GM19372 (cell line): Measurements from ENCODE around the gene PIGL.
"Not testable (repeated sequence)": the region's sequence is repeated elsewhere in the genome, so short reads cannot be mapped to it uniquely, and the experiment has no call there.

Experiments
- ATAC-seq: cut with Tn5 transposase; IDR thresholded peaks from one replicate; pipeline ENCODE4 v1.9.1; 2021; ENCODE audit warnings: mild to moderate bottlenecking, low read depth, moderate library complexity; ENCODE audit not compliant: unreplicated experiment

PIGL gene

DNA sequence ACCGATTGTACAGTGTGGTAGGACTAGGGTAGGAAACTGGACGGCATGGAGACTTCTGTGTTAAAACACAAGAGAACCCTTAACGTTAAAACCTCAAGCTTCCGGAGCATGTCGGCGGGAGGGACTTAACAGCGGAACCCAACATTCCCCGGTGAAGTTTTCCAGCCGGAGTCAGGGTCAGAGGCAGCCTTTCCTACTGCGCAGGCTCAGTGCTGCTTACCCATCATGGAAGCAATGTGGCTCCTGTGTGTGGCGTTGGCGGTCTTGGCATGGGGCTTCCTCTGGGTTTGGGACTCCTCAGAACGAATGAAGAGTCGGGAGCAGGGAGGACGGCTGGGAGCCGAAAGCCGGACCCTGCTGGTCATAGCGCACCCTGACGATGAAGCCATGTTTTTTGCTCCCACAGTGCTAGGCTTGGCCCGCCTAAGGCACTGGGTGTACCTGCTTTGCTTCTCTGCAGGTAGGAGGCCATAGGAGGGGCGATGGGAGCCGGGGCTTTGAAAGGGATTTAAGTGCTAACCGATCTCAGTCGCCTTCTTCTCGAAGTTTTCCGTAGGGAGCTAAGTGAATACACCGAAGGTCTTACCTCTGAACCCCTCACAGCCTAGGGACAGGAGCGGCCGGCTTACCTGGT, at the start of gene PIGL:
TSS of gene PIGL (plus strand) at position 209 of the 634 bp plus-strand sequence. CDS start at position 226, 17 bp downstream.
- peak; percentile 38 for ATAC-seq

DNA sequence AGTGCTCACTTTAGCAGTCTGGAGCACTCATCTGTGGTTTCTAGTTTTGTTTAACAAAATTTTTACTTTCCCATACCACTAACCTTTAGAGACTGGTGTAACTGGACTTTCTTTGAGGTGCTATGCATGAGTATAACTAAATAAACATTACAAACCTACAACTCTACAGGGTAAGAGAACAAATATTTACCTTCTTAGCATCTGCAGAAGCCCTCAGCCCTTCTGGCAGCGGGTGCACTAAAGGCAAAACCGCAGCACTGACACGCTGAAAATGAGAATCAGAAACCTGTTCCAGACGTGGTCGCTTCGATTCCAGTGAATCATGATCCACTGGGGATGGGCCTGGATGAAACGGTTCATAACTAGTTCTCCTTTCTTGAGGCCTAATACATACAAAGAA, 45.4 kb upstream of the PIGL start:
- no peak for ATAC-seq

DNA sequence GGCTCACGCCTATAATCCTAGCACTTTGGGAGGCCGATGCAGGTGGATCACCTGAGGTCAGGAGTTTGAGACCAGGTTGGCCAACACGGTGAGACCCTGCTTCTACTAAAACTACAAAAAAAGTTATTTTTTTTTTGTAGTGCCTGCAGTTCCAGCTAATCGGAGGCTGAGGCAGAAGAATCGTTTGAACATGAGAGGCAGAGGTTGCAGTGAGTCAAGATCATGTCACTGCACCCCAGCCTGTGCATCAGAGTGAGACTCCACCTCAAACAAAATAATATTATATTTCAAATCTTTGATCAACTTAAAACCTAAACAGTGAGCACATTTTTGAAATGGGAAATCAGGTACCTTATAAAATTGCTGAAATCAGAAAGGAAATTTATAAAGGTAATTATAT, 38.2 kb upstream of the PIGL start:
- ATAC-seq = no peak

DNA sequence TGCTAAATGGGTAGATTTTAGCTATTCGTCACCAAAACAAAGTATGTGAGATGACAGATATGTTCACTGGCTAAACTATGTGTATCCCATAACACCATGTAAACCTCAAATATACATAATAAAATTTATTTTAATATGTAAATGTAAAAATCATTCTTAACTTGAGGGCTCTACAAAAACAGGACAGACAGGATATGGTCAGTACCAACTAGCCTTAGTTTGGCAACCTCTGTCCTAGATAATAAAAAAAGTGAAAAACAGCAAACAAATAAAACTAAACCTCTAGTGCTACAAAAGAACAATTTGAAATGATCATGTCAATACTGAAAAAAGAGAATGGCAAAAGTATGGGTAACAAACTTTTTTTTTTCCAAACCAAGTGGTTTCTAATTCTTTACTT, 35.4 kb upstream of the PIGL start:
- ATAC-seq = no peak

DNA sequence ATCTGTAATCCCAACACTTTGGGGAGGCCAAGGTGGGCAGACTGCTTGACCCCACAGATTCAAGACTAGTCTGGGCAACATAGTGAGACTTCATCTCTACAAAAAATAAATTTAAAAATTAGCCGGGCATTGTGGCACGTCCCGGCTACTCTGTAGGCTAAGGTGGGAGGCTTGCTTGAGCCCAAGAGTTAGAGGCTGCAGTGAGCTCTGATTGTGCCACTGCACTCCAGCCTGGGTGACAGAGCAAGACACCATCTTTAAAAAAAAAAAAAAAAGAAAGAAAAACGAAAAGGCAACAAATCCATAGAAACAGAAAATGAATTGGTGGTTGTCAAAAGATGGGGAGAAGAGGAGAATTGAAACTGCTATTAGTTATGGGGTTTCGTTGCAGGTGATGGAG, 29.4 kb upstream of the PIGL start:
- ATAC-seq = no peak

DNA sequence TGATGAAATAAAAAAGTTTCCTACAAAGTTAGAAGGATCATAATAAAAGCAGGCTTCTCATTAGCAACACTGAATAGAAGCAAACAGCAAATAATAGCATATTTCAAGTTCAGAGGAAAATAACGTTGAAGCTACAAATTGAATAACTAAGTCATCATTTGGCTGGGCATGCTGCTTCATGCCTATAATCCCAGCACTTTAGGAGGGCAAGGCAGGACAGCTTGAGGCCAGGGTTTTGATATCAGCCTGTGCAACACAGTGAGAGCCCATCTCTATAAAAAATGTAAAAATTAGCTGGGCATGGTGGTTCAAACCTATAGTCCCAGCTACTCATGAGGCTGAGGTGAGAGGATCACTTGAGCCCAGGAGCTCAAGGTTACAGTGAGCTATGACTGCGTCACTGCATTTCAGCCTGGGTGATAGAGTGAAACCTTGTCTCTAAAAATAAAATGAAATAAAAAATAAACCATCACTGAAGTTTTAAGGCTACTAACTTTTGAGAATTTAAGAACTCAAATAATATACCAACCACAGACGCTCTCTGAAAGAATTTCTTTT, 27.1 kb upstream of the PIGL start:
- ATAC-seq = no peak

DNA sequence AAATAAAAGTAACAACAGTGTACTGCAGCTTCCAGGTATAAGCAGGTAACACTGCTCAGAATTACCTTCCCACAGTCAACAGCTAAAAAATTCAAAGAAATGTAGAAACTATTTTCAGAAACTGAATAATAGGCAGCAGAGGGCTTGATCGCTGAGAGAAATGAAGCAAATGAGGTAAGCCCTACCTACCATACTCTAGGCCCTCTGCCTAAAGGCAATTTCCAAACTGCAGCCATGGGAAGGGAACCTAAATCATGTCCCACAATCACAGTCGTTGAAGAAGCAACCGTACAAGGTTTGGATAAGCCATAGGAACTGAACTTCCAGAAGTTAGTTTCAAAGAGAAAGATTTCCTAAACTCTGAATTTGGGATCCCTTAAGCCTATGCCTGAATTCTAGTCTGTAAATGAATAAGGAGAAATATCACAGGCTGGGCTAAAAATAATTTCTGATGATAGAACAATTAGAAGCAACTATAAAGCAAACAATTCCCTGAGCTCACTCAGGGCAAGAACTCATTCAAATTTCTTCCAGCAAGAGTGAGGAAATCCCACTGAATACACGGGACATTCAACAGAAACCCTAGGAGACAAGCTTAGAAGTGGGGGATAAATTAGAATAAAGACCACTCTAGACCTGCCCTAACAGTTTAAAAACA, 26.2 kb upstream of the PIGL start:
- no peak for ATAC-seq

DNA sequence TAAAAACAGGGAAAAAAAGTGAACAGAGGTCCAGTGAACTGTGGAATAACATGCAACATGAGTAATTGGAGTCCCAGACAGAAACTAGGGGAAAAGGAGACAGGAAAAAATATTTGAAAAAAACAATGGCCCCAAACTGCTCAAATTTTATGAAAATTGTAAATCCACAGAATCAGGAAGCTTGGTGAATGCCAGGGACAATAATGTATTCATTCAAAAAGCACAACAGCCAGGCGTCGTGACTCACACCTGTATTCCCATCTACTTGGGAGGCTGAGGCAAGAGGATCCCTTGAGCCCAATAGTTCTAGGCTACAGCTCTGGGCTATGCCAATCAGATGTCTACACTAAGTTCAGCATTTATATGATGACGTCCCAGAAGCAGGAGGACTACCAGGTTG, 25.4 kb upstream of the PIGL start:
- ATAC-seq = no peak

DNA sequence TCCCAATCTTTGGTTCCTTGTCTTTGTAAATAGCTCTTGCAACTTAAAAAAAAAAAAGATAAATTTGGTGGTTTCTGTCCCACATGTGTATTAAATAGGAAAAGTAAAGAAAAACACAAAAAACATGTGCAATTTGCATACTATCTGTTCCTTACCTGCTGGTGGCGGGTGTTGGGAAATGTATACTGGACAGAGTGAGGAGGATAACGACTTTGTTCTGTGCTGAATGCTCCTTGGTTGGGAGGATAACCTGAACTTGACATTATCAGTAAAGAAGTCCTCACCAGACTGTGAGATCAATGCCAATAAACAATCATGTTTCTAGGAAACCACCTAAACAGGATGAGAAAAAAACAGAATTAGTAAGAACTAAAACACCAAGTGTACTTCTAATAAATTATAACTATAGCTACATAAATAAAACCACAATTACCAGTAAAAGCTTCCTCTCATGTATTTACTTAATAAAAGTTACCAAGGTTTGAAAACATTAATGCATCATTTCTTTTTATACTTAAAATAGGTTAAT, 22.6 kb upstream of the PIGL start:
- not testable (repeated sequence) for ATAC-seq

DNA sequence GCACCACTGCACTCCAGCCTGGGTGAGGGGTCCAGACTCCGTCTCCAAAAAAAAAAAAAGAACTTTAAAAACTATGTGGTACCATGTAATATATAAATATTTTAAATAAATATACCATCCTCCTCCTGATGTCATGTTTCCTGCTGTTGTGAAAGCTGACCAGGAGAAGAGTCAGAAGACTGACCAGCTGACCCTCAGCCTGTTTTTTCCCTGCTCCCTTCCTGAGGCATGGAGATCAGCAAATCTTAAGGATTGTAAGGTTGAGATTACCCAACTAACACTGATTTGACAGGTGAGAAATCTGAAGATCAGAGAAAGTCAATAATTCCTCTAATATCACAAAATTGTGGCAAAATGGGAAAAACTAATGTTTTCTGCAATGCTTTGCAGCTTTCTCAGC, 19.7 kb upstream of the PIGL start:
- ATAC-seq = no peak

DNA sequence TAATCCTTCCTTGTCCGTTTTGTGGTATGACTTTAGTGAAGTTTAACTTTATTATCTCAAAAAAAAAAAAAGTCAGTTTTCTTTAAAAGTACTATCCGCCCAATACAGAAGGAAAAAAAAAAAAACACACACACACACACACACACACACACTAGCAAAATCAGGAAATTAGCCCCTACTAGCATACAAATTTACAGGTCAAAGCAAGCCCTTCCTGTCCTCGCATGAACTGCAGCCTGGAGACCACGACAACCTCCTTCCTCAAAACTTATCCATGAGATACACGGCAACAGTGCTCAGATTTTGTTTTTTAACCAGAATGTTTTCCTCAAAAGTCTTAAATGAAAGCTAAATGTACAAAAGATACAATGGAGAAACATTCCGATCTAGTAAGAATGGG, 17.9 kb upstream of the PIGL start:
- no peak for ATAC-seq

DNA sequence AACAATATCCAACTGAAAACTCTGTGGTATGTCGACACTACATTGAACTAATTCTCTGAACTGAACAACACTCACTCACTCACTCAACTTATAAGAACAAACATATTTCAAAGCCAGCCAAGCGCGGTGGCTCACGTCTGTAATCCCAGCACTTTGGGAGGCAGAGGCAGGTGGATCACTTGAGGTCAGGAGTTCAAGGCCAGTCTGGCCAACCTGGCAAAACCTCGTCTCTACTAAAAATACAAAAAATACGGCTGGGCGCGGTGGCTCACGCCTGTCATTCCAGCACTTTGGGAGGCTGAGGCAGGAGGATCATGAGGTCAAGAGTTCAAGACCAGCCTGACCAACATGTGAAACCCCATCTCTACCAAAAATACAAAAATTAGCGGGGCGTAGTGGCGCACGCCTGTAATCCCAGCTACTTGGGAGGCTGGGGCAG, 15.3 kb upstream of the PIGL start:
- ATAC-seq = not testable (repeated sequence)

DNA sequence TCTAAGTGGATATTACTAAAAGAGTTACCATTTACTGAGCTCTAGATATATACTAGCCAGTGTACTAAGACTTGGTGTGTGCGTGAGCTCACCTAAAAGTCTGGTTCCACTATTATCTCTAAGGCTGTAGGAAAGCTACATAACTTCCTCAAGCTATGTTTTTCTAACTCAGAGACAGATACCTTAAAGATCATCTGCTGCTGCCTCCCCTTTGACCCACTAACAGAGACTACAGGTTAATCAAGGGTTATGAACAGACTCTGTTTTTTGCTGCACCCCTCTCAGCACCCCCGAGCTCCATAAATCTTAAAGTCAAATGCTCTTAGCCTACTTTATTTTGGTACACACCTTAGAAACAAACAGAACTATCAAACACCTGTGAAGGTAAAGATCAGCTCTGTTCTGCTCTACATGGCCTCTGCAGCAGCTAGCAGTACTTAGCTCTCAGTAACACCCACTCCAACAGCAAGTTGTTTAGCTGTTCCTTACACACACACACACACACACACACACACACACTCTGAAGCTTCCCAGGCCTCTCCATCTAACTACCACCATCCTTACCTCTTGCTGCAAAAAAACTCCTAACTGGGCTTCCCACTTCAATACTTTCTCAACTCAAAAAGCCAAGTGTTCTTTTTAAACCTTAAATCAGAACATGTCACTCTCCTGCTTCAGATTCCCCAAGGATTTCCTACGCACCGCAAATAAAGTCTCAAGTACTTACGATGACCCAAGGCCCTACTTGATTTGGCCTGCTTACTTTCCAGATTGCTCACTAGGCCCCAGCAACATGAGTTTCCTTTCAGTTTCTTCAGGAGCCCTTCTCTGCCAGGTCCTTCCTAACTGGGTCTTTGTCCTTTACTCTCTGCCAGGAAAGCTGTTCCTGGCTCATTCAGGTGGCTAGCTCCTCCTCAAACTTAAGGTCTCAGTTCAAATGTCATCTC, 14.2 kb upstream of the PIGL start:
- not testable (repeated sequence) for ATAC-seq

DNA sequence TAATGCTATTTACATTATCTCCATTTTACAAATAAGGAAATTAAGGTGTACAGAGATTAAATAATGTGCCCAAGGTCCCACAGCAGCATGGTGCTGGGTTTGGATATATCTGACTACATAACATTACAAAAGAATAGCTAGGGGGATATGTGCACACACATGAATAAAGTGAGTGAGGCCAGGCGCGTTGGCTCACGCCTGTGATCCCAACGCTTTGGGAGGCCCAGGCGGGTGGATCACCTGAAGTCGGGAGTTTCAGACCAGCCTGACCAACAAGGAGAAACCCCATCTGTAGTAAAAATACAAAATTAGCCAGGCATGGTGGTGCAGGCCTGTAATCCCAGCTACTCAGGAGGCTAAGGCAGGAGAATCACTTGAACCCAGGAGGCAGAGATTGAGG, 12.2 kb upstream of the PIGL start:
- not testable (repeated sequence) for ATAC-seq

DNA sequence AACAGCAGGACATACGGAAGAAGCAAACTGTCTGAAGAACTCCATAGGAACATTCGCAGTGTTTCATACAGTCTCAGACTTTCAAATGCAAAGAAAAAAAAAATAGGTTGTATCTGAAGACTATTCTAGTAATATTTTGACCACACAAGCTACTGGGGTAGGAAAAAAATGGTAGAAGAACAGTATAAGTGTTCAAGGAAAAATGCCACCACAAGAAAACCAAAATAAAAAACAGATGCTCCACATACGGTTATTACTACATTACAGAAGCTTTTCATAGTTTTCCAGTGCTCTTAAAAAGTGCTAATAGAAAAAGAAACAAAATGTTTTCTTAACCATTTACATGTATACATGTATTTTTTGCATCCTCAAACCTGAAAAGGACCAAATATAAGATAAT, 5.4 kb upstream of the PIGL start:
- no peak for ATAC-seq

DNA sequence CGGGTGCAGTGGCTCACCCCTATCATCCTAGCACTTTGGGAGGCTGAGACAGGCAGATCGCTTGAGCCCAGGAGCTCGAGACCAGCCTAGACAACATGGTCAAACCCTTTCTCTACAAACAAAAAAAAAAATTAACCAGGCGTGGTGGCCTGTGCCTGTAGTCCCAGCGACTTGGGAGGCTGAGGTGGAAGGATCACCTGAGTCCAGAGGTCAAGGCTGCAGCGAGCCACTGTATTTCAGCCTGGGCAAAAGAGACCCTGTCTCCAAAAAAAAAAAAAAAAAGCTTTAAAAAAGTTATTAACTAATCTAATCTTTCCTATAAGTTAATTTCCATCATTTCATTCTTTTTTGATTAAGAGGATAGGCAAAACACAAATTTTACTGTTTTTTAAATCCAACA, 4.2 kb upstream of the PIGL start:
- ATAC-seq = no peak

DNA sequence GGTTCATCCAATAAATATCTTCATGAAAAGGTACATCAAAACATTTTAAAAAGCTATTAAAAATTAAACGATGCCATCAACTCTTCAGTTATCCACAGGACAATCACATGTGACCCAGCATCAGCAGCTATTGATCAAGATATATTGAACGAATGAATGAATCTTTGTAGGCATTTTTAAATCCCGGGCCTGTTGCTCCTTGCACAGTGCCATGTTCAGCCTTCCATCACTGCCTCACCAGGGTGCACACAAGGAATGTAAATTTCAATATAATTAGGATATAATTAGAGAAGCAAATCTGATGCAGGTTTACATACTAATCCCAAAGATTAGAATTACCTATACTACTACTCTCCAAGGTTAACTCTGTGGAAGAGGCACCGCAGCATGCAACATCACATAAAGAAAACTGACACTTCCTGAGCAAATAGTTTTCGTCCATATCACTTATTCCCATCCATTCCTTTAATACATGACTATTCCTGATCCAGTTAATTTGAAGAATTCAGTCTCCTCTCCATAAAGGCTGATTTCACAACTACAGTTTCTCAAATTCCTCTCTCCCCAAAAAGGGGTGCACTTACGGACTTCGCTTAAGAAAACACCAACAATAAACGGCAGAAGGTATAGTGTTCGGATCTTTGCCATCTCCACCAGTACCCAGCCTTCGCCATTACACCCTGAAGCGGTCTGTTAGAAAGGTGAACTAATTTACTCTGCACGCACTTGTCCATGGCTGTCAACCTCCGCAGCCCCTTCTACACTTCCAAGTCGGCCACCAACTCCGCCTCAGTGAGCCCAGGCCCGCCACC, 2.6 kb upstream of the PIGL start:
- ATAC-seq = no peak

DNA sequence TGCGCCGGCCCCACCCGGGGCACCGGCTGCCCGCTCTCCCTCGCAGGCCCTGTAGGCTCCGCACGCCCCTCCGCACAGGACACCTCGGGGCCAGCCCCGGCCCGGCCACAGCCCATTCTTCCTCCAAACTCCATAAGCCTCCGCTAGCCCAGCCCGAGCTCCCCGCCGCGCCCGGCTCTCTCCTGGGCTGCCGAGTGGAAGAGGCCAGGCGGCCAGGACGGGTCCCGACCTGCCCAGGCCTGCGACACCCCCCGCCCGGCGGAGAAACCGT, 2.1 kb upstream of the PIGL start:
- peak; percentile 33 for ATAC-seq

DNA sequence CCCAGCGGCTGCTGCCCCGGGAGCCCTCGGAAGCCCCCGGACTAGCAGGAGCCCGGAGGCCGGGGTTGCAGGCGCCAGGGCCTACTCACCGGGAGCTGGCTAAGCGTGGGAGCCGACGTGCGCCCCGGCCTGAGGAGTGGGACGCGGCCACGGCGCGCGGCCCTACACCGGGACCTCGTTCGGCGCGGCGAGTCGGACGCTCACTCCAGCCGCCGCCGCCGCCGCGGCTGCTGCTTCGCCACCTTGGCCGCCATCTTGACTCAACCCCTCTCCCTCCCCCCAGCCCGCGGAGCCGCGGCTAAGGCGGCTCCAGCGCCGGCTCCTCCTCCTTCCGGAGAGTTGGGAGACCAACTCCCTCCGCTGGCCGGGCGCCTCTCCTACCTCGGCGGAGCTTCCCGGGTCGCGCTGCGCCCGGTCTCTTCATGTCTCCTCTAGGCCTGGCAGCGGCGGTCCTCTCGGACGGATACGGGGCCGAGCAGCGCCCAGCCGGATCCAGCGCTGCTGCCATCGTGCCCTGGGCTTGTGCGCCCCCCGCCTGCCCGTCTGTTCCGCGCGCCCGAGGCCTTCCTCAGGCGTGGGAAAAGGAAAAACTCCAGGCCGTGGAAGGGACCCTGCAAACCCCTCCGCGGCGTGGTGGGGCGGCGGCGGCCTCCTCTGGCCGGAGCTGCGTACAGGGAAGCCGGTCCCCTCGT, 1.6 kb upstream of the PIGL start, which contains the start of gene NCOR1:
TSS of gene NCOR1 (minus strand) at position 262 of the 692 bp plus-strand sequence. CDS start 20,965 bp downstream, outside the sequence.
- ATAC-seq = peak; percentile 67

DNA sequence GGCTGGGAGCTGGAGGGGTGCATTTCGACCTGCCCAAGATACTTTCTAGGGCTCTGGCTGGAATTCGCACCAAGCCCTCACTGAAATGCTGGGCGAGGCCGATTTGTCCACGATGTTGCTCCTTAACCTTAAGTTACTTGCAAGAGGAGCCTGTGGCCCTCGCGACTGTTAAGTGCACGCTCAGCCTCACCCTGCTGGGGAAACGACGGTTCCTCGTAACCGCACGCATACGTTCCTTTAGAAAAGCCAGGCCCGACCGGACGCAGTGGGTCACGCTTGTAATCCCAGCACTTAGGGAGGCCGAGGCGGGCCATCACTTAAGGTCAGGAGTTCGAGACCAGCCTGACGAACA, 1.1 kb upstream of the PIGL start:
- ATAC-seq = peak; percentile 3
